GM20000 (cell line): ENCODE data around the gene STIP1.
"Not testable (repeated sequence)": the region's sequence is repeated elsewhere in the genome, so short reads cannot be mapped to it uniquely, and the experiment has no call there.

Source experiments
- DNase-seq: peaks from one replicate; pipeline ENCODE4 v3.0.0; 2012; ENCODE audit warnings: low spot score
- TF ChIP-seq, protein P1 (sequence below): IDR thresholded peaks from 2 replicates; pipeline ENCODE4 v1.5.1; 2012; ENCODE audit warnings: mild to moderate bottlenecking, control low read depth; ENCODE audit errors: extremely low read depth, missing control alignments

The STIP1 gene

DNA sequence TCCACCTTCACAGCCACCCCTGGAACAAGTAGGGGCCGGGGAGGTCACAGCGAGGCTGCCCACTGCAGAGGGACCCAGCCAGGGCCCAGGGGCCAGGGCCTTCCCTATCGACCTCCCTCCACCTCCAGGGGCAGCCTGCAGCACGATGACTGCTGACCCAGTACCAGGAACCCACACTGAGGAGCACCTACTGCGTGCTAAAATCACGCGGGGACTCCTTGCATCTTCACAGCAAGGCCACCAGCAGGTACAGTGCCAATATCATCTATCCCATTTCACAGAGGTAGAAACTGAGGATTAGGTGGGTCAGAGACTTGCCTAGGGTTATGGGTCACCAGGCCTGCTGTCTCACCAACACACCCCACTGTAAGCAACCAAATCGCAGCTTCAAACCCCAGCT, 34.6 kb upstream of the STIP1 start:
- TF ChIP-seq, protein P1, sequence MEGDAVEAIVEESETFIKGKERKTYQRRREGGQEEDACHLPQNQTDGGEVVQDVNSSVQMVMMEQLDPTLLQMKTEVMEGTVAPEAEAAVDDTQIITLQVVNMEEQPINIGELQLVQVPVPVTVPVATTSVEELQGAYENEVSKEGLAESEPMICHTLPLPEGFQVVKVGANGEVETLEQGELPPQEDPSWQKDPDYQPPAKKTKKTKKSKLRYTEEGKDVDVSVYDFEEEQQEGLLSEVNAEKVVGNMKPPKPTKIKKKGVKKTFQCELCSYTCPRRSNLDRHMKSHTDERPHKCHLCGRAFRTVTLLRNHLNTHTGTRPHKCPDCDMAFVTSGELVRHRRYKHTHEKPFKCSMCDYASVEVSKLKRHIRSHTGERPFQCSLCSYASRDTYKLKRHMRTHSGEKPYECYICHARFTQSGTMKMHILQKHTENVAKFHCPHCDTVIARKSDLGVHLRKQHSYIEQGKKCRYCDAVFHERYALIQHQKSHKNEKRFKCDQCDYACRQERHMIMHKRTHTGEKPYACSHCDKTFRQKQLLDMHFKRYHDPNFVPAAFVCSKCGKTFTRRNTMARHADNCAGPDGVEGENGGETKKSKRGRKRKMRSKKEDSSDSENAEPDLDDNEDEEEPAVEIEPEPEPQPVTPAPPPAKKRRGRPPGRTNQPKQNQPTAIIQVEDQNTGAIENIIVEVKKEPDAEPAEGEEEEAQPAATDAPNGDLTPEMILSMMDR = no peak
- no peak for DNase-seq

DNA sequence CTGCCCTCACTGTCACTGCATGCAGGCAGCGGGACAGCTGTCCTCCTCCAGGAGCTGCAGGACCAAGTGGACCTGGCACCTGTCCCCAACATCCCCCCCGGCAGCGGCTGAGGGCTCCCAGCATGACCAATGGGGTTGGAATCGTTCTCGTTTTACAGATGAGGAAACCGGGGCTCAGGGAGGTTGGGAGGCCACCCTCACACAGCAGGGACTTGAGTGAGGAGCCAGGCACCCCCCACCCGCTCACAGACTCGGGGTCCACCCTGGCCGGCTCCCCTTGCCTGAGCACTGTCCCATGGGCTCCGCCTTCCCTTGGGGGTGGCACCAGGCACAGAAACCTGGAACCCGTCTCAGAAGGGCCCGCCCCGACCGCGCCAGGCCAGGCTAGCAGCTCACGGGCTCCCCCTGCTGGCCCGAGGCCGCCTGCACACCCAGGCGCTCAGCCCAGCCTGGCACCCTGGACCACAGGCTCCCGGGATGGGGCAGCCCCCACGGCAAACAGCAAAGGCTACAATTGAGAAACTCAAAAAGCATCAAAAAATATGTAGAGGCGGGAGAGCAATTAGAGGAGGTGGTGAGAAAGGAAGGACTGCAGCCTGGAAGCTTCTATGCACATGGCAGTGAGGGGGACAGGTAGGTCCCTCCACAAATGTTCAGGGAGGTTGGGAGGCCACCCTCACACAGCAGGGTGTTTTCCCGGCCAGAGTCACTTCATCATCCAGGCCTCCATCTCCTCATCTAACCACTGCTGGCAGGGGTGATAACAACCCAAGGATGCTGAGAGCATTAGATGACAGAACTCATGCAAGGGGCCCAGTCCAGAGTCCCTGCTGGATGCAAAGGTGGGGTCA, 32.9 kb upstream of the STIP1 start:
- TF ChIP-seq, protein P1 = peak; percentile 100
- peak; percentile 93 for DNase-seq

DNA sequence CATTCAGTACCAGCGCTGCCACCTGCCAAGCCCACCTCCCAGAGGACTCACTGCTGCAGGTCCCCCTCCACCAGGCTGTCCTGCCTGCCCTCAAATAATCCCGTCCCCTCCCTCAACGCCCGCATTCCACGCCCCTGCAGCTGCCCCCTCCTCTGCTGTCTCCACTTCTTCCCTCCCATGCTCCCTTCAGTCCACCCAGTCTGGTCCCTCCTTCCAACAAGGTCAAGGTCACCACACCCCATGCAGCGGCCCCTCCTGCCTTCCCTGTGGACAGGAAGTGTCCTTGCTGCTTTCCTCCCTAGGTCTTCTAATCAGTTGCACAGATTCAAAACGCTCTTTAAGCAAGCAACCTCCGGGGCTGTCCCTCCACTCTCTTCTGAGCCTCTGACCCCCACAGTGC, 32.2 kb upstream of the STIP1 start:
- no peak for DNase-seq
- TF ChIP-seq, protein P1 = no peak

DNA sequence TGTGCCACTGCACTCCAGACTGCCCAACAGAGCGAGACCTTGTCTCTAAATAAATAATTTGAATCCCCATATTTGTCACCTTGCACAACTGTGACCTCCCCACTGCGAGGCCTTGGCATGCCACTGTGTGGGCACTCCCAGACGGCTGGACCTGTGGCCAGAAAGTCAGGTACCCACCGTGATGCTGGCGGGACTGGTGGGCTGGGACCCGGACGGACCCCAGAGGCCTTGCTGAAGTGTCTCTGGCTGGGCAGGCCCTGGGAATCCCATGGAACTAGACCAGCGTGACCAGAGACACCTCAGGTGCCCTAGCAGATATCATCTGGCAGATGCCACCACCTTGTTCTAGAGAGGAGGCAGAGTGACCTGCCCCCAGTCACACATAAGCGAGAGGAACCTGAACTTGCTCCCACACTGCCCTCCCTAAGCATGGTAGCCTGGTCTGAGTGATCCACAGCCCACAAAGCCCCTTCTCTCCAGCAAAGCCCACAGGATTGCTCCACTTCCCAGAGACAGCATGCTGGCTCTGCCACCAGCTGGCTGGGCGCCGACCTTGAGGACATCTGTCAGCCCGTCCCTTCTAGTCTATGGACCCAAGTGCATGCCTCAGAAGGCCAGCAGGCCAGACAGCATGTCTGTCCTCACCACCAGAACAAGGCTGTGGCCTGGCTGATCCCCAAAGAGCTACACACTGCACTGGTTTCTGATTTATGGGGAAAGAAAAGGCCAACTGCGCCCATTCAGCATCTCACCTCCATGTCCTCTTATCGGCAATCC, 29.5 kb upstream of the STIP1 start:
- no peak for DNase-seq

DNA sequence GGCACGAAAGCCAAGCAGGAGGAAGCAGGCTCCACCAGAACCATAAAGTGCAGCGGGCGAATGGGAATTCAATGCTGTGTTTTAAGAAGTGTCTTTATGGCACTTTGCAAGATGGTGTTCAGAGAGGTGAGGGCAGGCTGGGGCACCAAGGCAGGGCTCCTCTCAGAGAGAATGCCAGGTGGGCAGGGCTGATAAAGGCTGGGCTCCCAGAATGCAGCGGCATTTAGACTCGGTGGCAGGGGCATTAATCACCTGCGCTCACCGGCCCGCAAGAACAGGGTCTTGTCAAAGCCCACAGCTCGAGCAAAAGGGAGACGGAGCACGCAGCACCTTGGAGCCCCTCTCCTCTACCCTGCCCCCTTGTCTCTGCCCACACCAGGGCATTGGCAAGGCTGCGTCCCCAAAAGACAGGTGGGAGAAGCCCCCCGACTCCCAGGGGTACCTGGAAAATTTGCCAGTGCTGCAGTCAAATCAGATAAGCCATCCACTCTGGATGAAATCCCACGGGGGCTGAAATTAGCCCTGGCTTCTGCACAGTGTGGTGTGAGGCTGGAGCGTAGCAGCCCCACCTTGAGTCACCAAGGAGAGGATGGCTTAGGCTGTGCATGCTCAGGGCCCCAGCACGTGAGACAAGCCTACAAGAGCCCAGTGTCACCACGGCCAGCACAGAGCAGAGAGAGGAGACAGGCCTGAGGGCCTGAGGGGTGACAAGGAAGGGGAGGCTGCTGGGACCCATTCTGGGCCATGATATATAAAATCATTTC, 28.2 kb upstream of the STIP1 start:
- TF ChIP-seq, protein P1 = no peak
- DNase-seq = no peak

More for the DNA sequence above, 29.5 kb upstream of the STIP1 start:
- TF ChIP-seq, protein P1 = no peak

DNA sequence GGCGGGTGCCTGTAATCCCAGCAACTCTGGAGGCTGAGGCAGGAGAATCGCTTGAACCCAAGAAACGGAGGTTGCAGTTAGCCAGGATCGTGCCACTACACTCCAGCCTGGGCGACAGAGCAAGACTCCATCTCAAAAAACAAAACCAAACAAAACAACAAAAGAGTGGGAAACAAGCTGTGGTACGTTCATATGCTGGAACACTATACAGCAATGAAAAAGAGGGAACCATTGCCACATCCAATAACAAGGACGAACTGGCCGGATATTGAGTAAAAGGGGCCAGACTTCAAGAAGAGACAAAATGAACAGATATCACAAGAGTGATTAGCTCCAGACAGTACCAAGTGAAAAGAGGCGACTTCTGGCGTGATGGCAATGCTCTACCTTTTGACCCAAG, 24.9 kb upstream of the STIP1 start:
- TF ChIP-seq, protein P1 = no peak
- no peak for DNase-seq

DNA sequence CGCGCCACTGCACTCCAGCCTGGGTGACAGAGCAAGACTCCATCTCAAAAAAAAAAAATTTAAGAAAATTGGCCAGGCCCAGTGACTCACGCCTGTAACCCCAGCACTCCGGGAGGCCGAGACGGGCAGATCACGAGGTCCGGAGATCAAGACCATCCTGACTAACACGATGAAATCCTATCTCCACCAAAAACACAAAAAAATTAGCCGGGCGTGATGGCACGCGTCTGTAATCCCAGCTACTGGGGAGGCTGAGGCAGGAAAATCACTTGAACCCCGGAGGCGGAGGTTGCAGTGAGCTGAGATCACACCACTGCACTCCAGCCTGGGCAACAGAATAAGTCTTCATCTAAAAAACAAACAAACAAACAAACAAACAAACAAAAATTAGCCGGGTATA, 23.2 kb upstream of the STIP1 start:
- not testable (repeated sequence) for DNase-seq
